Transverse colon (tissue), 4 donors: ENCODE measurements around the gene FASN. TPM values are rescaled to one million over a fixed set of nuclear protein-coding genes. Genes with fewer than 3 reads are reported as not detected.
A peak's percentile ranks its signal among the peaks of the same experiment; 100 is the strongest.

Experiments used
- DNase-seq: peaks from one replicate; pipeline ENCODE4 v3.0.0-alpha.2; 2019
- H3K27ac ChIP-seq, 4 donors: fragments of 200-600 bp; sonication (generic); 2 replicates each; pipeline ENCODE4 v1.5.1; 2016 to 2018; ENCODE audit warnings: inconsistent platforms in 4 of 4
- H3K27me3 ChIP-seq: fragments of 200-600 bp; sonication (generic); 2 replicates; pipeline ENCODE4 v1.5.1; 2017; ENCODE audit warnings: inconsistent platforms
- H3K36me3 ChIP-seq, 4 donors: fragments of 200-600 bp; sonication (generic); 2 replicates each; pipeline ENCODE4 v1.5.1; 2017 to 2019; ENCODE audit warnings: inconsistent platforms in 4 of 4
- H3K4me1 ChIP-seq, 4 donors: fragments of 200-600 bp; sonication (generic); 2 replicates each; pipeline ENCODE4 v1.5.1; 2017 to 2020; ENCODE audit warnings: inconsistent platforms in 4 of 4
- H3K4me3 ChIP-seq, 4 donors: fragments of 200-600 bp; sonication (generic); 1 replicate in 1 of 4; 2 replicates in 3 of 4; pipeline versions ENCODE4 v1.5.1 to v1.6.1; 2017 to 2019; ENCODE audit warnings: inconsistent platforms in 4 of 4
- H3K9me3 ChIP-seq, 2 donors: fragments of 200-600 bp; sonication (generic); 2 replicates each; pipeline ENCODE4 v1.5.1; 2017 to 2019; ENCODE audit warnings: inconsistent platforms in 2 of 2
- CTCF ChIP-seq, 5 experiments: fragments of 200-600 bp in 3 of 5; fragments of 450-650 bp in 2 of 5; sonication (generic) in 3 of 5; IDR thresholded peaks; 1 replicate in 2 of 5; 2 replicates in 3 of 5; pipeline ENCODE4 v1.5.1; 2016 to 2017; ENCODE audit warnings: antibody characterized with exemption in 5 of 5, inconsistent platforms in 3 of 5, mild to moderate bottlenecking in 2 of 5, moderate library complexity in 1 of 5
- EP300 ChIP-seq: sonication (generic); formaldehyde crosslinking; IDR thresholded peaks from one replicate; pipeline ENCODE4 v1.6.1; 2017; ENCODE audit warnings: antibody characterized with exemption, low read depth
- POLR2A ChIP-seq: fragments of 450-650 bp; IDR thresholded peaks from one replicate; pipeline ENCODE4 v1.6.1; 2016; ENCODE audit warnings: antibody characterized with exemption, mild to moderate bottlenecking, moderate library complexity
- POLR2AphosphoS5 ChIP-seq, 3 donors: sonication (generic); formaldehyde crosslinking; IDR thresholded peaks; one replicate each; pipeline ENCODE4 v1.6.1; 2016; ENCODE audit warnings: antibody characterized with exemption in 3 of 3
- WGBS, 2 donors: methylation state at CpG; one replicate each; pipeline ENCODE4 v1.1.5; 2018; ENCODE audit warnings: low coverage in 1 of 2; 5-methylcytosine and 5-hydroxymethylcytosine counted together
- in situ Hi-C, 4 donors: fragments of 200-750 bp; cut with MboI; loops; one replicate each; pipeline versions ENCODE4 v1.15.0 to v1.15.1; 2017; ENCODE audit warnings: low sequenced_read_pairs in 3 of 4, low pct_ligation_motif_present in 1 of 4, low pct_unique_long_range_greater_than_20kb in 1 of 4
- intact Hi-C: fragments of 100-400 bp; cut with DNase I; formaldehyde crosslinking; loops from one replicate; pipeline ENCODE4 v1.15.1; 2023; ENCODE audit warnings: low total_unique reads
- total RNA-seq, 4 donors: library from RNA; depleted of rRNA; stranded (reverse); fragments of >200 nt; gene quantifications; one replicate each; pipeline ENCODE4 v1.1.0, GENCODE V29; 2016

The FASN gene
- total RNA-seq, 4 donors from 2014 or later = 25.1 to 185 (median 99.4) TPM

- H3K9me3 ChIP-seq = no peaks in the 10 kb centered on the region
- TF ChIP-seq CTCF (IDR thresholded peaks at IDR 0.05) (no peak), POLR2AphosphoS5 (IDR thresholded peaks at IDR 0.05) (no peak), POLR2A (no peak), EP300 (no peak)
- intact Hi-C loops = no loop called here
- peaks cover 21 to 38% (median 36%) of the 10 kb centered on the region in 4 donors for H3K4me1 ChIP-seq
- H3K36me3 ChIP-seq = peaks cover 0 to 30% (median 11%) of the 10 kb centered on the region in 4 donors
- 58% methylated on average over 5 of the region's 8 CpGs; no CpG with 5 or more reads in 1 of the 2 donors for WGBS, 2 donors
- H3K27me3 ChIP-seq = no peaks in the 10 kb centered on the region
- peak overlapping the region; percentile 96 to 99 (median 97) for H3K27ac ChIP-seq
- peak overlapping the region; percentile 55 to 93 (median 91) for H3K4me3 ChIP-seq
- no peak for DNase-seq
- in situ Hi-C loops = no loop called here
Measured at GRCh38 chr17:82096709-82097183, 1.3 kb downstream of the FASN start.

DNA sequence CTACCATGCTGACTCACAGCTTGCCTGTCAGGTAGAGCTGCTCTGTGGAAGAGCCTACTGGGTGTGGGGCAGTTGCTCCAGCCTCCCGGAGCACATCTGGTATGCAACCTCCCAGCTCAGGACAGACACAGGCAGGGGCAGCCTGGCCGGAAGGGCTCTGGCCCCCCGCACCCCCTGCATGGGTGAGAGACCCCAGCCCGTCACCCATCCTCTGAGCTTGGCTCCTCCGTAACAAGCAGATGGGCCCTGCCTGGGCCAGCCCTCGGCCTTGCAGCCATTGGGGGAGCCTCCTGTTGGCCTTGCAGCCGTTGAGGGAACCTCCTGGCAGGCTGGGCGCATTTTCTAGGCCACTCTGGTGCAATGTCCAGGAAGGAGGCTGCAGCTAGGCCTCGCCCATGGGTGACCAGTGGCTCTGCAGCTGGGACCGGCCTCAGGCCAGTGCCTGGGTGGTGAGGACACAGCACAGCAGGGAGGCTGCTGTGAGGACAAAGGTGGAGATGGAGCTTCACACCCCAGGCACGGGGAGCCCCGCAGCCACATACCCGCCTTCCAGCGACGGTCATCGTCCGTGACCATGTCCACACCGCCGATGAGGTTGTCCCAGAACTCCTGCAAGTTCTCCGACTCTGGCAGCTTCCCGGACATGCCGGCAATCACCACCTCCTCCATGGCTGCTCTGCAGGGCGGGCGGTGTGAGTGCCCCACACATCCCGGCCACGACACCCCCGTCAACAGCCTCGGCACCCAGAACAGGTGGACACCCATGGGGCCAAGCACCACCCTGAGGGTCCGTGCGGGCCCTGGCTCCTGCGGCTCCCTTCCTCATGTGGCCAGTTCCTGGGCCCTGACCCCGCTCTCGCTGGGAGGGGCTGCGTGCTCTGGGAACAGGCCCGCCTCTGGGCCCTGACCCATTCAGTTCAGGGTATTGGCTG lies 2.0 kb downstream of the FASN start:
- intact Hi-C loops = no loop called here
- 96% methylated on average over 29 of the region's 35 CpGs; no CpG with 5 or more reads in 1 of the 2 donors for WGBS, 2 donors
- H3K36me3 ChIP-seq = peaks cover 0 to 37% (median 15%) of the 10 kb centered on the region in 4 donors
- in situ Hi-C loops = no loop called here
- H3K27ac ChIP-seq = peak overlapping the region in 1 of 4 donors; percentile 98
- no peaks in the 10 kb centered on the region for H3K27me3 ChIP-seq
- peak overlapping the region in 2 of 4 donors; percentile 90 to 92 for H3K4me3 ChIP-seq
- no peaks in the 10 kb centered on the region for H3K9me3 ChIP-seq
- TF ChIP-seq EP300 = no peak
- TF ChIP-seq CTCF (IDR thresholded peaks at IDR 0.05) = no peak
- no peak for TF ChIP-seq POLR2A
- TF ChIP-seq POLR2AphosphoS5 (IDR thresholded peaks at IDR 0.05) = no peak
- peaks cover 21 to 34% (median 30%) of the 10 kb centered on the region in 4 donors for H3K4me1 ChIP-seq
- DNase-seq = no peak

GRCh38 chr17:82094931-82095776 lies 2.9 kb downstream of the FASN start:
- DNase-seq = no peak
- Histone ChIP-seq H3K27ac (no peak overlapping the region), H3K4me3 (no peak overlapping the region), H3K9me3 (no peaks in the 10 kb centered on the region), H3K4me1 (peaks cover 21 to 31% (median 25%) of the 10 kb centered on the region in 4 donors), H3K36me3 (peaks cover 0 to 46% (median 22%) of the 10 kb centered on the region in 4 donors), H3K27me3 (no peaks in the 10 kb centered on the region)
- no peak for TF ChIP-seq POLR2A
- TF ChIP-seq POLR2AphosphoS5 (IDR thresholded peaks at IDR 0.05) = no peak
- in situ Hi-C loops (no loop called here), intact Hi-C loops (no loop called here)
- 92% methylated on average over 37 of the region's 37 CpGs; no CpG with 5 or more reads in 1 of the 2 donors for WGBS, 2 donors

GRCh38 chr17:82092995-82093751 lies 4.9 kb downstream of the FASN start:
- H3K4me1 ChIP-seq = peaks cover 11 to 18% (median 13%) of the 10 kb centered on the region in 4 donors
- no peaks in the 10 kb centered on the region for H3K27me3 ChIP-seq
- DNase-seq = no peak
- 95% methylated on average over 21 of the region's 40 CpGs; no CpG with 5 or more reads in 1 of the 2 donors for WGBS, 2 donors
- intact Hi-C loops = no loop called here
- no peak overlapping the region for H3K27ac ChIP-seq
- in situ Hi-C loops = no loop called here
- peaks cover 0 to 65% (median 32%) of the 10 kb centered on the region in 4 donors for H3K36me3 ChIP-seq
- H3K9me3 ChIP-seq = no peaks in the 10 kb centered on the region
- no peak overlapping the region for H3K4me3 ChIP-seq
- TF ChIP-seq CTCF (IDR thresholded peaks at IDR 0.05) (no peak), EP300 (no peak), POLR2A (no peak), POLR2AphosphoS5 (IDR thresholded peaks at IDR 0.05) (no peak)
